Uterus (tissue), 2 donors: ENCODE data around the gene CASKIN2.

ENCODE experiments used
- CTCF ChIP-seq, 4 experiments: fragments of 200-600 bp in 2 of 4; fragments of 450-650 bp in 2 of 4; sonication (generic) in 2 of 4; IDR thresholded peaks; one replicate each; pipeline ENCODE4 v1.5.1; 2016 to 2019; ENCODE audit warnings: antibody characterized with exemption in 4 of 4, mild to moderate bottlenecking in 2 of 4, moderate library complexity in 1 of 4
- POLR2A ChIP-seq, 2 donors: fragments of 450-650 bp; IDR thresholded peaks; one replicate each; pipeline ENCODE4 v1.6.1; 2016; ENCODE audit warnings: antibody characterized with exemption in 2 of 2, mild to moderate bottlenecking in 1 of 2, moderate library complexity in 1 of 2

- TF ChIP-seq CTCF (IDR thresholded peaks at IDR 0.05) (peak in 1 of 4 experiments; percentile 48), POLR2A (IDR thresholded peaks at IDR 0.05) (peak; percentile 27 to 57)
Measured at GRCh38 chr17:75516255-75516618, 900 bp upstream of the CASKIN2 start, which contains the start of gene TSEN54.
